Hepatocyte (in vitro differentiated cells): Measurements from ENCODE around the gene VNN1.

ENCODE experiments used
- EZH2 ChIP-seq: fragments of 200-600 bp; sonication (generic); IDR thresholded peaks from 2 replicates; pipeline ENCODE4 v1.6.1; 2016; ENCODE audit warnings: antibody characterized with exemption, mild to moderate bottlenecking, borderline replicate concordance
- EZH2phosphoT487 ChIP-seq: fragments of 200-600 bp; sonication (generic); IDR thresholded peaks from one replicate; pipeline ENCODE4 v1.6.1; 2018; ENCODE audit warnings: antibody characterized with exemption, mild to moderate bottlenecking, low read depth, moderate library complexity; ENCODE audit not compliant: unreplicated experiment, severe bottlenecking
- TF ChIP-seq, protein P1 (sequence below): fragments of 200-600 bp; sonication (generic); IDR thresholded peaks from 2 replicates; pipeline ENCODE4 v1.5.1; 2016; ENCODE audit warnings: antibody characterized with exemption, mild to moderate bottlenecking; ENCODE audit not compliant: poor library complexity

DNA sequence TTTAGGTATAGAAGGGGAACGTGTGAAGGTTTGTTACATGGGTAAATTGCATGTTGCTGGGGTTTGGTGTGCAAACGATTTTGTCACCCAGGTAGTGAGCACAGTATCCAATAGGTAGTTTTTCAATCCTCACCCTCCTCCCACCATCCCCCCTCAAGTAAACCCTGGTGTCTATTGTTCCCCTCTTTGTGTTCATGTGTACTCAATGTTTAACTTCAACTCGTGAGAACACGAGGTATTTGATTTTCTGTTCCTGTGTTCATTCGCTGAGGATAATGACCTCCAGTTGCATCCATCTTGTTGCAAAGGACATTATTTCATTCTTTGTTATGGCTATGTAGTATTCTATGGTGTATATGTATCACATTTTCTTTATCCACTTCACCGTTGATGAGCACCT lies 11.6 kb upstream of the VNN1 start:
- TF ChIP-seq, protein P1, sequence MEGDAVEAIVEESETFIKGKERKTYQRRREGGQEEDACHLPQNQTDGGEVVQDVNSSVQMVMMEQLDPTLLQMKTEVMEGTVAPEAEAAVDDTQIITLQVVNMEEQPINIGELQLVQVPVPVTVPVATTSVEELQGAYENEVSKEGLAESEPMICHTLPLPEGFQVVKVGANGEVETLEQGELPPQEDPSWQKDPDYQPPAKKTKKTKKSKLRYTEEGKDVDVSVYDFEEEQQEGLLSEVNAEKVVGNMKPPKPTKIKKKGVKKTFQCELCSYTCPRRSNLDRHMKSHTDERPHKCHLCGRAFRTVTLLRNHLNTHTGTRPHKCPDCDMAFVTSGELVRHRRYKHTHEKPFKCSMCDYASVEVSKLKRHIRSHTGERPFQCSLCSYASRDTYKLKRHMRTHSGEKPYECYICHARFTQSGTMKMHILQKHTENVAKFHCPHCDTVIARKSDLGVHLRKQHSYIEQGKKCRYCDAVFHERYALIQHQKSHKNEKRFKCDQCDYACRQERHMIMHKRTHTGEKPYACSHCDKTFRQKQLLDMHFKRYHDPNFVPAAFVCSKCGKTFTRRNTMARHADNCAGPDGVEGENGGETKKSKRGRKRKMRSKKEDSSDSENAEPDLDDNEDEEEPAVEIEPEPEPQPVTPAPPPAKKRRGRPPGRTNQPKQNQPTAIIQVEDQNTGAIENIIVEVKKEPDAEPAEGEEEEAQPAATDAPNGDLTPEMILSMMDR: no peak
- no peak for TF ChIP-seq EZH2phosphoT487
- TF ChIP-seq EZH2: no peak
